ENCODE data around the gene CAMTA1. TPM values are rescaled to one million over a fixed set of nuclear protein-coding genes. Genes with fewer than 3 reads are reported as not detected.

The CAMTA1 gene
- polyA plus RNA-seq, 1 experiment, result 23.1 TPM

- POLR2A ChIA-PET, result no interaction called here
- no peaks in the 10 kb centered on the region for H3K27me3 ChIP-seq (ENCODE audit: control insufficient read depth, insufficient read depth, low read length)
- DNase-seq (ENCODE audit: low read depth), result no peak
- no peak overlapping the region for H3K4me3 ChIP-seq (ENCODE audit: low read depth, low read length)
- no peaks in the 10 kb centered on the region for H3K36me3 ChIP-seq (ENCODE audit: control insufficient read depth, insufficient read depth, low read length)
- TF ChIP-seq CTCF (IDR thresholded peaks at IDR 0.05; ENCODE audit: insufficient read depth, low read depth, low read length), result no peak
- CTCF ChIA-PET, result no interaction called here
Observed at GRCh38 chr1:7608628-7609305, 823.5 kb downstream of the CAMTA1 start.

- CTCF ChIA-PET, result no interaction called here
- no peak for DNase-seq (ENCODE audit: low read depth)
- POLR2A ChIA-PET, result no interaction called here
- Histone ChIP-seq H3K4me3 (ENCODE audit: low read depth, low read length) (no peak overlapping the region), H3K27me3 (ENCODE audit: control insufficient read depth, insufficient read depth, low read length) (no peaks in the 10 kb centered on the region), H3K36me3 (ENCODE audit: control insufficient read depth, insufficient read depth, low read length) (no peaks in the 10 kb centered on the region)
- TF ChIP-seq CTCF (IDR thresholded peaks at IDR 0.05; ENCODE audit: insufficient read depth, low read depth, low read length), result no peak
Observed at GRCh38 chr1:7609311-7609994, 824.2 kb downstream of the CAMTA1 start.

- ChIA-PET POLR2A (no interaction called here), CTCF (no interaction called here)
- Histone ChIP-seq H3K27me3 (ENCODE audit: control insufficient read depth, insufficient read depth, low read length) (no peaks in the 10 kb centered on the region), H3K4me3 (ENCODE audit: low read depth, low read length) (no peak overlapping the region), H3K36me3 (ENCODE audit: control insufficient read depth, insufficient read depth, low read length) (no peaks in the 10 kb centered on the region)
- no peak for DNase-seq (ENCODE audit: low read depth)
- TF ChIP-seq CTCF (IDR thresholded peaks at IDR 0.05; ENCODE audit: insufficient read depth, low read depth, low read length), result no peak
Observed at GRCh38 chr1:7610106-7610731, 825.0 kb downstream of the CAMTA1 start.

- Histone ChIP-seq H3K27me3 (ENCODE audit: control insufficient read depth, insufficient read depth, low read length) (no peaks in the 10 kb centered on the region), H3K4me3 (ENCODE audit: low read depth, low read length) (no peak overlapping the region), H3K36me3 (ENCODE audit: control insufficient read depth, insufficient read depth, low read length) (no peaks in the 10 kb centered on the region)
- CTCF ChIA-PET, result no interaction called here
- TF ChIP-seq CTCF (IDR thresholded peaks at IDR 0.05; ENCODE audit: insufficient read depth, low read depth, low read length), result no peak
- DNase-seq (ENCODE audit: low read depth), result no peak
- POLR2A ChIA-PET, result no interaction called here
Observed at GRCh38 chr1:7610936-7611335, 825.7 kb downstream of the CAMTA1 start.

- POLR2A ChIA-PET, result no interaction called here
- Histone ChIP-seq H3K4me3 (ENCODE audit: low read depth, low read length) (no peak overlapping the region), H3K27me3 (ENCODE audit: control insufficient read depth, insufficient read depth, low read length) (no peaks in the 10 kb centered on the region), H3K36me3 (ENCODE audit: control insufficient read depth, insufficient read depth, low read length) (no peaks in the 10 kb centered on the region)
- DNase-seq (ENCODE audit: low read depth), result no peak
- TF ChIP-seq CTCF (IDR thresholded peaks at IDR 0.05; ENCODE audit: insufficient read depth, low read depth, low read length), result no peak
- CTCF ChIA-PET, result interaction anchor here (1.2 kb wide), 1 partner anchor 541 kb away, joined by 3 read pairs; no protein-coding TSS in a partner anchor
Observed at GRCh38 chr1:7611421-7612010, 826.3 kb downstream of the CAMTA1 start.
